Progenitor cell of endocrine pancreas (in vitro differentiated cells): ENCODE results near the gene DHX16. TPM values are rescaled to one million over a fixed set of nuclear protein-coding genes. Genes with fewer than 3 reads are reported as not detected.
A peak's percentile ranks its signal among the peaks of the same experiment; 100 is the strongest.

ENCODE experiments used
- DNase-seq: peaks from one replicate; pipeline ENCODE4 v3.0.0; 2021; ENCODE audit warnings: low spot score; ENCODE audit not compliant: unreplicated experiment
- H3K27ac Mint-ChIP-seq: 2 replicates; pipeline ENCODE4 v1.8.0; 2021; ENCODE audit warnings: mild to moderate bottlenecking, moderate library complexity, mixed read lengths
- H3K27me3 Mint-ChIP-seq: 2 replicates; pipeline ENCODE4 v1.8.0; 2021; ENCODE audit warnings: mixed read lengths
- H3K36me3 Mint-ChIP-seq: 2 replicates; pipeline ENCODE4 v1.8.0; 2022; ENCODE audit warnings: mixed read lengths; ENCODE audit not compliant: insufficient read depth
- H3K4me1 Mint-ChIP-seq: 2 replicates; pipeline ENCODE4 v1.8.0; 2021; ENCODE audit warnings: low read depth, mixed read lengths
- H3K4me3 Mint-ChIP-seq: 2 replicates; pipeline ENCODE4 v1.8.0; 2021; ENCODE audit warnings: low read depth, mild to moderate bottlenecking, moderate library complexity, mixed read lengths
- H3K9me3 Mint-ChIP-seq: 2 replicates; pipeline ENCODE4 v1.8.0; 2021; ENCODE audit warnings: low read depth, mixed read lengths
- CTCF ChIP-seq: fragments of 200-600 bp; sonication (generic); IDR thresholded peaks from one replicate; pipeline ENCODE4 v1.5.0; 2021; ENCODE audit warnings: antibody characterized with exemption, mild to moderate bottlenecking; ENCODE audit not compliant: unreplicated experiment
- total RNA-seq: library from RNA; stranded (reverse); gene quantifications from 2 replicates; pipeline ENCODE4 v1.2.1, GENCODE V29; 2021

Gene DHX16
- total RNA-seq, 1 donor from 2014 or later = 31.0 TPM

- peaks cover 37% of the 10 kb centered on the region for H3K36me3 Mint-ChIP-seq
- no peak for TF ChIP-seq CTCF
- no peak for DNase-seq
- peaks cover 31% of the 10 kb centered on the region for H3K4me1 Mint-ChIP-seq
- H3K27ac Mint-ChIP-seq = peak overlapping the region; percentile 21
- H3K9me3 Mint-ChIP-seq = no peaks in the 10 kb centered on the region
- no peaks in the 10 kb centered on the region for H3K27me3 Mint-ChIP-seq
- H3K4me3 Mint-ChIP-seq = no peak overlapping the region
These were observed 61.0 kb downstream of the DHX16 start for GRCh38 chr6:30611856-30612194.

GRCh38 chr6:30611150-30611855 lies 61.5 kb downstream of the DHX16 start:
- H3K36me3 Mint-ChIP-seq = peaks cover 37% of the 10 kb centered on the region
- TF ChIP-seq CTCF = no peak
- H3K9me3 Mint-ChIP-seq = no peaks in the 10 kb centered on the region
- H3K27ac Mint-ChIP-seq = peak overlapping the region; percentile 21
- no peak for DNase-seq
- peaks cover 31% of the 10 kb centered on the region for H3K4me1 Mint-ChIP-seq
- no peak overlapping the region for H3K4me3 Mint-ChIP-seq
- H3K27me3 Mint-ChIP-seq = no peaks in the 10 kb centered on the region

- TF ChIP-seq CTCF = no peak
- Mint-ChIP-seq H3K27me3 (no peaks in the 10 kb centered on the region), H3K4me3 (no peak overlapping the region), H3K36me3 (peaks cover 35% of the 10 kb centered on the region), H3K4me1 (peaks cover 31% of the 10 kb centered on the region), H3K27ac (peak overlapping the region; percentile 75), H3K9me3 (no peaks in the 10 kb centered on the region)
- DNase-seq = no peak
These were observed 62.7 kb downstream of the DHX16 start for GRCh38 chr6:30610065-30610464.

- no peak overlapping the region for H3K27ac Mint-ChIP-seq
- peaks cover 3% of the 10 kb centered on the region for H3K4me1 Mint-ChIP-seq
- H3K27me3 Mint-ChIP-seq = no peaks in the 10 kb centered on the region
- H3K36me3 Mint-ChIP-seq = peaks cover 44% of the 10 kb centered on the region
- DNase-seq = no peak
- no peak for TF ChIP-seq CTCF
- no peak overlapping the region for H3K4me3 Mint-ChIP-seq
- no peaks in the 10 kb centered on the region for H3K9me3 Mint-ChIP-seq
These were observed 68.8 kb downstream of the DHX16 start for GRCh38 chr6:30603961-30604360.

Other genes with a start within 250 kb of the DHX16 start
- gene HLA-E, start 183.5 kb downstream of the DHX16 start, total RNA-seq = 27.6 and 28.4 TPM in 2 replicates
- 75.2 and 81.9 TPM in 2 replicates for gene GNL1, start 116.5 kb downstream of the DHX16 start, total RNA-seq
- 16.6 and 19.7 TPM in 2 replicates for gene PRR3, start 115.7 kb downstream of the DHX16 start, total RNA-seq
- gene ABCF1, start 101.6 kb downstream of the DHX16 start, total RNA-seq = 72.0 and 78.7 TPM in 2 replicates
- gene PPP1R10, start 55.8 kb downstream of the DHX16 start, total RNA-seq = 141 and 142 TPM in 2 replicates
- 27.5 and 28.2 TPM in 2 replicates for gene MRPS18B, start 55.2 kb downstream of the DHX16 start, total RNA-seq
- 71.2 and 74.2 TPM in 2 replicates for gene ATAT1, start 46.1 kb downstream of the DHX16 start, total RNA-seq
- gene C6orf136, start 25.9 kb downstream of the DHX16 start, total RNA-seq = 18.8 and 19.5 TPM in 2 replicates
- 22.5 and 25.4 TPM in 2 replicates for gene PPP1R18, start 13.6 kb upstream of the DHX16 start, total RNA-seq
- 35.5 and 37.9 TPM in 2 replicates for gene NRM, start 18.0 kb upstream of the DHX16 start, total RNA-seq
- gene MDC1, start 44.3 kb upstream of the DHX16 start, total RNA-seq = 58.5 and 67.6 TPM in 2 replicates
- 1,227 and 1,272 TPM in 2 replicates for gene TUBB, start 47.3 kb upstream of the DHX16 start, total RNA-seq
- gene FLOT1, start 69.7 kb upstream of the DHX16 start, total RNA-seq = 111 and 115 TPM in 2 replicates
- 22.1 and 23.2 TPM in 2 replicates for gene IER3, start 71.5 kb upstream of the DHX16 start, total RNA-seq
- gene DDR1, start 211.5 kb upstream of the DHX16 start, total RNA-seq = 154 and 163 TPM in 2 replicates
- 73.0 and 74.7 TPM in 2 replicates for gene GTF2H4, start 235.2 kb upstream of the DHX16 start, total RNA-seq
- gene VARS2, start 241.2 kb upstream of the DHX16 start, total RNA-seq = 56.3 and 58.0 TPM in 2 replicates